ENCODE measurements around the gene CCDC83. TPM values are rescaled to one million over a fixed set of nuclear protein-coding genes. Genes with fewer than 3 reads are reported as not detected.
"Not testable (repeated sequence)": the region's sequence is repeated elsewhere in the genome, so short reads cannot be mapped to it uniquely, and the experiment has no call there.

The CCDC83 gene
- total and polyA plus RNA-seq, 4 donors: not detected

DNA sequence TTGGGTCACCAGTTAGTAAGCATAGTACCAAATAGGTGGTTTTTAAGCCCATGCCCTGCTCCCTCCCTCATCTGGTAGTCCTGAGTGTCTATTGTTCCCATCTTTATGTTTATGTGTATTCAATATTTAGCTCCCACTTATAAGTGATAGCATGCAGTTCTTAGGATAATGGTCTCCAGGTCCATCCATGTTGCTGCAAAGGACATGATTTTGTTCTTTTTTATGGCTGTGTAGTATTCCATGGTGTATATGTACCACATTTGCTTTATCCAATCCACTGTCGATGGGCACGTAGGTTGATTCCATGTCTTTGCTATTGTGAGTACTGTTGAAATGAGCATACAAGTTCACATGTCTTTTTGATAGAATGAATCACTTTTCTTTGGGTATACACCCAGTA, 26.0 kb upstream of the CCDC83 start:
- TF ChIP-seq CTCF (IDR thresholded peaks at IDR 0.05; ENCODE audit: control extremely low read depth, extremely low read depth): no peak

GRCh38 chr11:85831050-85831449, 24.1 kb upstream of the CCDC83 start:
- TF ChIP-seq CTCF (IDR thresholded peaks at IDR 0.05; ENCODE audit: control extremely low read depth, extremely low read depth): no peak
- H3K9ac ChIP-seq (ENCODE audit: insufficient read depth in 1 of 2, low read length in 2 of 2): no peak overlapping the region
- H3K36me3 ChIP-seq (ENCODE audit: control insufficient read depth in 4 of 4, insufficient read depth in 4 of 4, low read length in 4 of 4): no peaks in the 10 kb centered on the region
- H3K4me1 ChIP-seq (ENCODE audit: control insufficient read depth in 5 of 5, insufficient read depth in 5 of 5, low read length in 5 of 5): peaks cover 0 to 17% (median 9%) of the 10 kb centered on the region in 5 donors
- H3K27me3 ChIP-seq (ENCODE audit: control insufficient read depth in 3 of 3, insufficient read depth in 3 of 3, low read length in 2 of 3): no peaks in the 10 kb centered on the region
- ATAC-seq (ENCODE audit: insufficient read depth, low FRiP score) (no peak), DNase-seq (no peak)
- no peak overlapping the region for H3K27ac ChIP-seq (ENCODE audit: low read depth in 1 of 2, low read length in 1 of 2)
- peaks cover 0 to 5% (median 3%) of the 10 kb centered on the region in 4 donors for H3K9me3 ChIP-seq (ENCODE audit: control insufficient read depth in 4 of 4, insufficient read depth in 3 of 4, low read length in 3 of 4)
- no peak overlapping the region for H3K4me3 ChIP-seq

More for the DNA sequence above, 26.0 kb upstream of the CCDC83 start:
- Histone ChIP-seq H3K27ac (ENCODE audit: low read depth in 1 of 2, low read length in 1 of 2) (no peak overlapping the region), H3K36me3 (ENCODE audit: control insufficient read depth in 4 of 4, insufficient read depth in 4 of 4, low read length in 4 of 4) (no peaks in the 10 kb centered on the region), H3K9ac (ENCODE audit: insufficient read depth in 1 of 2, low read length in 2 of 2) (no peak overlapping the region), H3K4me1 (ENCODE audit: control insufficient read depth in 5 of 5, insufficient read depth in 5 of 5, low read length in 5 of 5) (peaks cover 0 to 22% (median 11%) of the 10 kb centered on the region in 5 donors), H3K9me3 (ENCODE audit: control insufficient read depth in 4 of 4, insufficient read depth in 3 of 4, low read length in 3 of 4) (no peaks in the 10 kb centered on the region), H3K4me3 (no peak overlapping the region), H3K27me3 (ENCODE audit: control insufficient read depth in 3 of 3, insufficient read depth in 3 of 3, low read length in 2 of 3) (no peaks in the 10 kb centered on the region)
- 94% methylated on average over 2 of the region's 2 CpGs for WGBS, 2 donors
- no peak for ATAC-seq (ENCODE audit: insufficient read depth, low FRiP score)
- DNase-seq: no peak

DNA sequence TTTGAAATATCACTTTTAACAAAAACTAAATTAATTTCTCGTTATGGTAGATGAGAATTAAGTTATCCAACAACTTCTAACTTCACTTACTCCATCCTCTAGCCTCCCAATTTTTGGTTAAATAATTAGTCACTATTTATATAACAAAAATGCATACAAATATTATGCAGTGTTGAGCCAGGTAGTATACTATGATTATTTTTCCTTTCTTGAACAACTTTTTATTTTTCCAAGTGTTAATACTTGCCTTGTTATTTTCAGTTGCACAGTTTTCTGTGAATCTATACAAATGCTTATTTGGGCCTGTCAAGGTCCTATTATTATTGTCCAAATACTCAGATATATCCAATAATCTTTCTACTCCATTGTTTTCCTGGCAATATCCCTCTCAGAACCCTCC, 19.9 kb upstream of the CCDC83 start:
- WGBS, 2 donors: 91 to 95% methylated on average over 1 of the region's 1 CpG
- Histone ChIP-seq H3K36me3 (ENCODE audit: control insufficient read depth in 4 of 4, insufficient read depth in 4 of 4, low read length in 4 of 4) (no peaks in the 10 kb centered on the region), H3K27me3 (ENCODE audit: control insufficient read depth in 3 of 3, insufficient read depth in 3 of 3, low read length in 2 of 3) (no peaks in the 10 kb centered on the region), H3K9me3 (ENCODE audit: control insufficient read depth in 4 of 4, insufficient read depth in 3 of 4, low read length in 3 of 4) (peaks cover 0 to 5% (median 3%) of the 10 kb centered on the region in 4 donors), H3K4me1 (ENCODE audit: control insufficient read depth in 5 of 5, insufficient read depth in 5 of 5, low read length in 5 of 5) (peaks cover 0 to 5% (median 0%) of the 10 kb centered on the region in 5 donors), H3K27ac (ENCODE audit: low read depth in 1 of 2, low read length in 1 of 2) (no peak overlapping the region), H3K4me3 (no peak overlapping the region), H3K9ac (ENCODE audit: insufficient read depth in 1 of 2, low read length in 2 of 2) (no peak overlapping the region)
- no peak for ATAC-seq (ENCODE audit: insufficient read depth, low FRiP score)
- DNase-seq: no peak
- TF ChIP-seq CTCF (IDR thresholded peaks at IDR 0.05; ENCODE audit: control extremely low read depth, extremely low read depth): no peak

DNA sequence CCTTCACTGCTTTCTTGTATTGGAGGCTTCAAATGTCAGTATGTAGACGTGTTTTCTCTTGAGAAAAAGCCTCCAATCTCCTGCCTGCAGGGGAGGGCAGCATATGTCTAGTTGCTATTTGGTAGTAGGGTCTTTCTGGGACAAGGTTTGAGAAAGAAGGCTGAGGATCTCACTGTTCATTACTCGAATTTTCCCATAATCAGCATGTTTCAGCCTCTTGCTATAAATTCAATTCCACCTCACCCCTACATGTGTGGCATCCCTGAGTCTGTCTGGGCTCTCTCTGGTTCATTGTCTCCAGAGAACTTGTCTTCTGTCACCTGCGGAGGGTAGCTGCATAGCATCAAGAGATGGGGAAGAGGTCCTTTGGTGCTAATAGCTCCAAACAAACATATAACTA, 19.5 kb upstream of the CCDC83 start:
- DNase-seq (no peak), ATAC-seq (ENCODE audit: insufficient read depth, low FRiP score) (no peak)
- Histone ChIP-seq H3K9ac (ENCODE audit: insufficient read depth in 1 of 2, low read length in 2 of 2) (no peak overlapping the region), H3K4me1 (ENCODE audit: control insufficient read depth in 5 of 5, insufficient read depth in 5 of 5, low read length in 5 of 5) (peaks cover 0 to under 1% (median 0%) of the 10 kb centered on the region in 5 donors), H3K36me3 (ENCODE audit: control insufficient read depth in 4 of 4, insufficient read depth in 4 of 4, low read length in 4 of 4) (no peaks in the 10 kb centered on the region), H3K4me3 (no peak overlapping the region), H3K27ac (ENCODE audit: low read depth in 1 of 2, low read length in 1 of 2) (no peak overlapping the region), H3K27me3 (ENCODE audit: control insufficient read depth in 3 of 3, insufficient read depth in 3 of 3, low read length in 2 of 3) (no peaks in the 10 kb centered on the region), H3K9me3 (ENCODE audit: control insufficient read depth in 4 of 4, insufficient read depth in 3 of 4, low read length in 3 of 4) (peaks cover 0 to 5% (median 3%) of the 10 kb centered on the region in 4 donors)
- no peak for TF ChIP-seq CTCF (IDR thresholded peaks at IDR 0.05; ENCODE audit: control extremely low read depth, extremely low read depth)
- 82 to 84% methylated on average over 3 of the region's 3 CpGs for WGBS, 2 donors

DNA sequence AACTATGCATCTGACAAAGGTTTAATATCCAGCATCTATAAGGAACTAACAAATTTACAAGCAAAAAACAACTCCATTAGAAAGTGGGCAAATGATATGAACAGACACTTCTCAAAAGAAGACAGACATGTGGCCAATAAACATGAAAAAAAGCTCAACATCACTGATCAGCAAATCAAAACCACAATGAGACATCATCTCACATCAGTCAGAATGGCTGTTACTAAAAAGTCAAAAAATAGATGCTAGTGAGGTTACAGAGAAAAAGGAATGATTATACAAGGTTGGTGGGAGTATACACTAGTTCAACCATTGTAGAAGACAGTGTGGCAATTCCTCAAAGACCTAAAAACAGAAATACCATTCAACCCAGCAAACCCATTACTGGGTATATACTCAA, 14.3 kb upstream of the CCDC83 start:
- H3K4me1 ChIP-seq (ENCODE audit: control insufficient read depth in 5 of 5, insufficient read depth in 5 of 5, low read length in 5 of 5); H3K4me3 ChIP-seq; DNase-seq; H3K27ac ChIP-seq (ENCODE audit: low read depth in 1 of 2, low read length in 1 of 2); ATAC-seq (ENCODE audit: insufficient read depth, low FRiP score); H3K27me3 ChIP-seq (ENCODE audit: control insufficient read depth in 3 of 3, insufficient read depth in 3 of 3, low read length in 2 of 3); H3K36me3 ChIP-seq (ENCODE audit: control insufficient read depth in 4 of 4, insufficient read depth in 4 of 4, low read length in 4 of 4); H3K9ac ChIP-seq (ENCODE audit: insufficient read depth in 1 of 2, low read length in 2 of 2); H3K9me3 ChIP-seq (ENCODE audit: control insufficient read depth in 4 of 4, insufficient read depth in 3 of 4, low read length in 3 of 4): not testable (repeated sequence)

Measured in lung (tissue), 12 donors.